HG03378 (cell line): Measurements from ENCODE around the gene ARL14EP.

Experiments
- ATAC-seq: cut with Tn5 transposase; IDR thresholded peaks from one replicate; pipeline ENCODE4 v1.9.1; 2021; ENCODE audit warnings: mild to moderate bottlenecking, moderate library complexity; ENCODE audit not compliant: unreplicated experiment

ARL14EP gene

GRCh38 chr11:30322826-30323710 is at the start of gene ARL14EP:
Gene ARL14EP, plus strand, starts transcription at chr11:30323104. Its CDS starts 7,845 bp downstream, at chr11:30330949.
- peak; percentile 94 for ATAC-seq

DNA sequence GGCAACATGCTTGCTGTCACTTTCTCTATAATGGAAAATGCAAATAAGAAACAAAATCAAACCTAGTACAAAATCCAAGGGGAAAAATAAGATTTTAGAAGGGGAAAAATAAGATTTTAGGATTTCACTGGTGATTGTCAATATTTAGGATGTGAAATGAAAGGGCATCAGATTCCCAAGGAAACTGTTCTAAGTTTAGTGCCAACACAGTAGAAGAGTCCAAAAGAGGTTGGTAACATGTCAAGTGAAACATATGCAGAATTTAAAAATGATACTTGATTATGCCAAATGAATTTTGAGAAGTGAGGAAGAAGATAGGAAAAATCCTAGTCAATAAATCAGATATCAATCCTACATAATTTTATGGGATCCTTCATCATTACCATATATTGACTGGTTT is 45.7 kb upstream of the ARL14EP start:
- no peak for ATAC-seq

GRCh38 chr11:30279796-30280195 is 43.1 kb upstream of the ARL14EP start:
- ATAC-seq = no peak

GRCh38 chr11:30281476-30282288 is 41.2 kb upstream of the ARL14EP start:
- peak; percentile 25 for ATAC-seq

- ATAC-seq = peak; percentile 94
These were observed 40.6 kb upstream of the ARL14EP start for GRCh38 chr11:30282289-30282631.

DNA sequence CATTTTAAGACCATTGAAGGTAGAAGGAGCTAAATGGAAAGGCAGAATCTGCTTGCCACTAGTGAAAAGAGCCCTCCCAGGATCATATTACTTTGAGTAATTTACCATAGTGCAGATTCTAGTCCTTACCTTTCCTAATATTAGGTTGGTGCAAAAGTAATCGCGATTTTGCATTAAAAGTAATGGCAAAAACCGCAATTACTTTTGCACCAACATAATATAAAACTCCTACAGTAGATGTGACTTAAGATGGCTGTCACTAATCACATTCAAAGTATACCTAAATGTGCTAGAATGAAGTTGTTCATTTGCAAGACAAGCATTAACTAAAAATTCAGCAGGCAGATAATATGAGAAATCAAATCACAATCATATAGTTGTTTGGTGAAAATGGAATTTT is 38.1 kb upstream of the ARL14EP start:
- no peak for ATAC-seq

DNA sequence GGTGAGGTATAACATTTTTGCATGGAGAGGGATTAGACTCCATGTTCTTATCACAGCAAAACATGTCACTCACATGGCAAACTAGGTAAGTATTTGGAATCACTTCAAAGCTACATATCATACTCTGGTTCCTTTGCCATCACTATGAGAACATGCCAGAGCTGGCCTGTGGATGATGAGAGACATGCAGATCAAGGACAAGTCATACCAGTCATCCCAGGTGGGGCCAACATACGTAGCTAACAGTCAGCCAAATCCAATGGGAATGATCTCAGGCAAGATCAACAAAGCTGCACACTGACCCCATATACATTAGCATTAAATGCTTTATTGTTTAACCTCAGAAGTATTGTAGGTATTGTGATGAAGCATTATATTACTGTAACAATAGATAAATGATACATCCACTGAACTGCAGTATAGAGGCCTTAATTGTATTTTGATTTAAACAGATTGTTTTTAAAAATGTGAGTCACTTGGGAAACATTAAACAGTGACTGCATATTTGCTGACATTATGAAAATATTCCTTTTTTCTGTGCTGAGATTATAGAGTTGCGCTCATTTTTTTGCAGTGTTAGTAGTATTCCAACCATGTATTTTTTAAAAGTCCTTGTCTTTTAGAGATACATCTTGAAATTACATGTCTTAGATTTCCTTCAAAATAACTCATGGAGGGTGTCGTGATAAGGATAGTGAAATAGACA is 37.3 kb upstream of the ARL14EP start:
- ATAC-seq = no peak

DNA sequence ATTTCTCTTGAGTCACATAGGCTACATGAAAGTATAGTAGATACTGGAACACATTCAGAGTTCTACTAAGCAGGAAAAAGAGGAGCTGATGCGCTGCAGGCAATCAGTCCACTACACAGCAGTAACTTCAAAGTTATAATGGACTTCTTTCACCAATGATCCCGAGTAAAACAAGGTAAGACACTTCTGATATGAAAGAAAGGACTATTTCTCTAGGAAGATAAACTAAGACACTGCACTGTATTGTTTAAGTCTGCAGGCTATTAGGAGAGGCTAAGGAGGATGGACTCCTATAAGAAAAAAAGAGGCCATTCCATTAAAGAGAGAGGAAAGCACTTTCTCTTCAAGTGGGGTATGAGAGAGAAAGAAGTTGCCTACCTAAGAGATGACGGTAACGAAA is 31.6 kb upstream of the ARL14EP start:
- no peak for ATAC-seq

DNA sequence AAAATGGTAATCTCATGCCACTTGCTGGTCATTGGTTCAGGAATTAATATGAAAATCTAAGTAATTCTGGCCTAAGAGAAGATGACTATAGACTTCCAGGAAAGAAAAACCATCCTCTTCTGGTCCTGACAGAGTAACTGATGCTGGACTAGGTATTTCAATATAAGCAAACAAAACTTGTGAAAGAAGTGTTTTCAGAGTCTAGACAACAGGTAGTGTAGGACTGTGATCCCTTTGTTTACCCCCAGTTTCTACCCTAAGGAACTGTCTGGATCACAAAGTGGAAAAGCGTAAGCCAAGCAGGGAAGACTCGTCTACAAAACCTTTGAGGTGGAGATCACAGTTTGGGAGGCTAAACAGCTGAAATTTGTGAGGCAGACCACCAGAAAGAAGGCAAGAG is 30.4 kb upstream of the ARL14EP start:
- no peak for ATAC-seq

DNA sequence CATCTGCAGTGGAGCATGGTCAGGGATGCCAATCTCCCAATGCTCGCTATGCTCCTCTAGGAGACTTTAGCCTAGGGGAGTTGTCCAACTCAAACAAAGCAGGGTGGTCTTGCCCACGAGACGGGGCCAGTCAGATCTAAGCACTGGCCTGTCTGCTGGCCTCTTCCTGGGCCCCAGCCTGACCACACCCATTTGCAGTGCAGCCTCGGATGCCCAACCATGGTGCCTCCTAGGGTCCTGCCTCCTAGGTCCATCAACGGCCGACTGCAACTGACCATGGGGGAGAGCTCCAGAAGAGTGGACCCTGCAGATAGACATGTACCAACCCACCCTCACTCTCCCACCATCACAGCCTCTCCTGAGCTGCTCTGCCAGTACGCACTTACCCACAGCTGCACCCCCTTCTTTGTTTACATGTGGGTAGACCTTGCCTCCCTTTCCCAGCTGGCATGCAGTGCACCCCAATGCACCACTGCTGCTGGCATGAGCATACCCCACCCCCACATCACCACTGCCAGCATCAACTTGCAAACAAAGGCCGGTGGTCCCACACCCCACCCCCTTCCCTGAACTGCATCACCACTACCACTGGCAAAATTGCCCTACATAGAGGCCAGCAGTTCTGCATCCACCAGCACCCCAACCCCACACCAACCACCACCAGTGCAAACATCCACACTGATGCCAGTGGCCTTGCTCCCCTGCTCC is 27.6 kb upstream of the ARL14EP start:
- no peak for ATAC-seq

DNA sequence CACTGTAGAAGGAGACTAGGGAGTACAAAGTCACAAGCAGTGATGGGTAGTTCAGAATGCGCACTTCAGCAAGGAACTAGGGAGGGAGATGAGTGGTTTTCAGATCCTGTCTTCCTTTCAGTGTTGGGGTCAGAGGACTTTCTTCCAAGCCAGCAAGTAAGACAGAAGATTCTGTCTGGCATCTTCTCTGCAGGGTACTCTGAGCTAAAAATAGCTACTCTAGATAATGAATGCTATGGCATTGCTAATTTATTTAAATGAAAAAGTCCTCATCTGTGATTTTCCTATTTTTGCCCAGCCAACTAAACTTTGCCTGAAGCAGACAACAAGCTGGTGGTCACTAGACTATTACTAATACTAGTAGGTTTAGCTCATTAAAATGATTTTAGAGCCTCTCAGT is 18.3 kb upstream of the ARL14EP start:
- no peak for ATAC-seq

DNA sequence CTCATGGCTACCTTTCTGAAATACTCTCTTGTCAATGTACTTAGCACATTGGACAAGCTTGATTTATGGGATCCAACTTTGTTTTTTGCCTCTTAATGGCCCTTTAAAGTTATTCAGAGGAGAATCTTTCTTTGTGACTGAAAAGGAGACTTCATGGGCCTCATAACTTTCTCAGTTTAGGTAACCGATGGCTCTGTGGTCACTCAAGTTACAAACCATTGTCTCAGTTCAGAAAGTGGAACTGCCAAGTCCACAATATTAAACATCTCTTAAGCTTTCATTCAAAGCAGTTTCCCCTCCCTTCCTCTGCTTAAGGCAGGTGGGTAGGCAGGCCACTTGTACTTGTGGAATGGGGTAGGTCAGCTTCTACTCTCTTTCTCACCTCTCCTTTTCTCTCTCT is 12.3 kb upstream of the ARL14EP start:
- peak; percentile 98 for ATAC-seq

- no peak for ATAC-seq
These were observed 11.7 kb upstream of the ARL14EP start for GRCh38 chr11:30311189-30311588.

DNA sequence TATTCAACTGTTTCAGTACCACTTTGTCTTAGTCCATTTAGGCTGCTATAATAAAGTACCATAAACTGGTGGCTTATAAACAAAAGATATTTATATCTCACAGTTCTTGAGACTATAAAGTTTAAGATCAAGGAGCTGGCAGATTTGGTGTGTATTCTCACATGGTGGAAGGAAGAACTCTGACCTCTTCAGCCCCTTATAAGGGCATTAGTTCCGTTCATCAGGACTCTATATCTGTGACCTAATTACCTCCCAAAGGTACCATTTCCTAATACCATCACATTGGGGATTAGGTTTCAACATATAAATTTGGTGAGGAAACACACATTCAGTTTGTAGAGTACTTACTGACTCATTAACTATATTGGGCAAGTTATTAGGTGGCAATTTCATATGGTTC is 10.7 kb upstream of the ARL14EP start:
- ATAC-seq = peak; percentile 25

DNA sequence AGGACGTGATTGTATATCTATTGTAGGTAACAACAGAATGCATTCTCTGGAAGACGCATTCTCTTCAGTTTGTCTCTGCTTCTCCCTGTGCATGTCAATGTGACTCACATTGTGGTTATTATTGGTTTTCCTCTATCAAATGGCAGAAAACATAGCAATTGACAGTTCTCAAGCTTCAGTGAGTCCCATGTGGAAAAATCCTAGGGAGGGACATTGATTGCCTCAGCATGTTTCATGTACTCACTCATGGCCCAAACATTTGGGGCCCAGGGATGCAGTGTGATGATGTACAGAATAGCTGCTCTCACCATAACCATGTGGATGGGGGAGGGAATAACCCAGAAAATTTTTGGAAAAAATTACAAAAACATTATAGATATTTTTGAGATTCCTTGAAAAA is 9.3 kb upstream of the ARL14EP start:
- no peak for ATAC-seq

GRCh38 chr11:30314625-30315024 is 8.3 kb upstream of the ARL14EP start:
- no peak for ATAC-seq

DNA sequence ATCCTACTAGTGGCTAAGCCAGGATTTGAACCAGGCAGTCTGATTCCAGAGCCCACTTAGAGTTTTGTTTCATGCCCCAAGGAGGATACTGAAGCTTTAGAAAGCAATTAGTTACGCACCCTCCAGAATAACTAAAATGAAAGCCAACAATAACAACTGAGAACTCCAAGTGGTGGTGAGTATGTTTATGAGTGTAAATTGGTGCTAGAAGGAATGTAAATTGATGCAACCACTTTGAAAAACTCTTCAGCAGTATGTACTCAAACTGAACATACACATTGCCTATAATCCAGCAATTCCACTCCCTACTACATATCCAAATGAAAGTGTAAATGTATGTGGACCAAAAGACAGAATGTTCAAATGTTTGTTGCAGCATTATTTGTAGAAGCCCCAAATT is 6.7 kb upstream of the ARL14EP start:
- no peak for ATAC-seq

DNA sequence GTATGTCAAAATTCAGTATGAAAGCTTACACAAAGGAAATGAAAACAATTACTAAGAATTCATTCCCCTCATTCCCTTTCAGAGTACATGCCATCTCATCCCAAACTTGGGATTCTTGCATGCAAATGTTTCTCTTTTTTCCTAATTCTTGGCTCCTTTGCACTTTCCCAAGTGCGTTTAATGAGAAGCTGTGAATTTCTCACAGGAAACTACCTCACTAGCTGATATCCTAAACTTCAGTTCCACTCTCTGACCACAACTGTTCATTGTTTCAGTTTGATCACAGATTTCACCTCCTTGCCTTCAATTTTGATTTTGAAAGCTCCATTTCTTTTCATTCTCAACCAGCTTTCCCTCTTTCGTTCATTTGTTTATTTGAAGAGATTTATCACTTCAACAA is 5.9 kb upstream of the ARL14EP start:
- peak; percentile 45 for ATAC-seq

DNA sequence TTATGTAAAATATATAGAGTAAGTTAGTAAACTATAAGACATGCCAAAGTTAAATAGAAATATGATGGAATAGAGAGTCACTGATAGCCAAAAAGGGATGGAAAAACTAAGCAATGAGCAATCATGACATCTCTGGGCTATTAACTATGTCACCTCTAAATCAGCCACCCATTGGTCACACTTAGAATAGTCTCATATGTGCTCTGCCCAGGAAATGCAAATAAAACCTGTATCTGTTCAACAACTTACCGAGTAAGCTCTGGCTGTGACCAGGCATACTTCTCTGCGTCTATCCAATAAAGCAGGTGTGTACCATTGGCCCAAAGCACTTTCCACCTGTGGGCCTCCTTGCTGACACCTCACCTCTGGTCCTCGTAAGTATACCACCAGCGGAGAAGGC is 1.6 kb upstream of the ARL14EP start:
- no peak for ATAC-seq

DNA sequence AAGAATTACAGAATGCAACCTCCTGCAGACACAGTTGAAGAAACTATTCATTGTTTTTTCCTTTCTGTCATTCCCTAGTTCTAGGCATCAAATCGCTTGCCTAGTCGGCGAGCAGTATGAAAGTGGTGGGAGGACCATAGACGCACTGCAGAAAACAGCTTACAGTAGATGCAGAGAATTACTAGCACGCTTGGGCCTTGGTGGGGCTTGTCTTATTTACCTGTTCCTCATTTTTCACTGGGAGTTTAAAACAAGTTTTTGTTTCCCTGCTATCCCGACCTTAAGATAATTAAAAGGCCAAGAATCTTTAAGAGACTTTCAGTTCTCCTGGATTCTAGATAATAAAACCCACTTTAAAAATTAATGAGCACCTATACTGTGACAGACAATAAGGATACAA is 713 bp upstream of the ARL14EP start:
- no peak for ATAC-seq
